G401.6 (cell line): ENCODE measurements around the gene SLC44A1.
"Not testable (repeated sequence)": the region's sequence is repeated elsewhere in the genome, so short reads cannot be mapped to it uniquely, and the experiment has no call there.

ENCODE experiments used
- FAIRE-seq: peaks from 2 replicates; lab custom pipeline; 2012; peaks lifted over from hg19 to GRCh38; lab: Jason Lieb, UNC

The SLC44A1 gene

GRCh38 chr9:105242557-105242956, 1.9 kb upstream of the SLC44A1 start:
- no peak for FAIRE-seq

DNA sequence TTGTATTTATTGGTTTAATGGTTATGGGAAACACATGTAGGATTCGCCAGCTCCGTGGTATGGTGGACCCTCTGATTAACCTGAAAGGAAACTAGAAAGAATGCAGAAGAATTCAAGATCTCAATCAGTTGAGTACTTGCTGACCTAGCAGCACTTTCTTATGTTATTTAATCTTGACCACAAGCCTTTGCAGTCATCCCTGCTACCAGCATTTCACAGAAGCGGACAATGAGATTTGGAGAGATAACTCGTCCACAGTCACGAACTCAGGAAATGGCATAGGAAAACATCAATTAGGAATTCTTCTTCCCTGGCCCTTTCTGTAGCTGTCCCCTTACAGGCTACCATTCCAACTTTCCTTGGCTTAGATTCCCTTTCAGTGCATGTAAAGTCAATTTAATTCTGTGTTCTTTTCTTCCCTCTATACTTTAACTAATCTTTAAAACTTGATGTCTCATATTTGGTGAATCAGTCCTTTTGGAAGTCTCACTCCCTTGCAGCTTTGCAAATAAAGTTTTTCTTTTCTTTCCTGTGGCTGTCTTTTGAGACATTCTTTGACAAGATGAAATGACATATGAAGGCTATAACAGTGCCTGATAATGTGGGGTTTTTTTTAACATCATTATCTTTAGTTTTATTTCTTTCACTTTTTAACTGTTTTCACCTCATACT, 1.3 kb upstream of the SLC44A1 start:
- no peak for FAIRE-seq

GRCh38 chr9:105244734-105245028, 230 bp downstream of the SLC44A1 start:
- FAIRE-seq = no peak

- no peak for FAIRE-seq
Observed at GRCh38 chr9:105245029-105245890, 809 bp downstream of the SLC44A1 start.

DNA sequence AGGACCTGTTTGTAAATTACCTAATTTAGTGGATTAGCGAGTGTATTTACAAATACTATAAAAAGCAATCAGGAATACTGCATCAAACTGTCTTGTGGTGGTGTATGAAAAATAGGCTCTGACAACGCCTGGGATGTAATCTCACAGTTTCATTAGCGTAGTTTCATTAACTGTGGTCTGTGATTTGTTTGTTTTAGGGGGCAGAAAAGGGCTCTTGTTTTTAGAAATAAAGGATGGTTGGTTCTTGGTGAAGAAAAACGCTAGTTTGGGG, 1.4 kb downstream of the SLC44A1 start:
- no peak for FAIRE-seq

- no peak for FAIRE-seq
Observed at GRCh38 chr9:105246656-105247173, 2.3 kb downstream of the SLC44A1 start.

DNA sequence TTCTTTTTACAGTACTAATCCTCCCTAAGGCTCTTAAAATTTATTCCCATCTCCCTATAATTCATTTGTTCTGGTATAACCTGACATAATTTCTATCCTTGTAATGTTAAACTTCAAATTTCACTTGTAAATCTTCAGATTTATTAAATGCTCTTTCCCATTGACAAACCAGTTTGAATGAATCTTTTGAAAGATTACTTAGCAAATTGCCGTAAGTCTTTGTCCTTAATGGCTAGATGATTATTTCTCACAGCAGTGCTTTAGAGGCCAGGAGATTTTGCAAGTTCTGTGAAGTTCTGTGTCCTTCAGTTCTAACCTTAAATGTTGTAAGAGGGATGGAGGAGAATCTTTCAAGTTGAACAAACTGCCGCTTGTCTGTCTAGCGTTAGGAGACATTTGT, 4.2 kb downstream of the SLC44A1 start:
- FAIRE-seq = no peak

- FAIRE-seq = no peak
Observed at GRCh38 chr9:105251133-105251532, 6.7 kb downstream of the SLC44A1 start.

DNA sequence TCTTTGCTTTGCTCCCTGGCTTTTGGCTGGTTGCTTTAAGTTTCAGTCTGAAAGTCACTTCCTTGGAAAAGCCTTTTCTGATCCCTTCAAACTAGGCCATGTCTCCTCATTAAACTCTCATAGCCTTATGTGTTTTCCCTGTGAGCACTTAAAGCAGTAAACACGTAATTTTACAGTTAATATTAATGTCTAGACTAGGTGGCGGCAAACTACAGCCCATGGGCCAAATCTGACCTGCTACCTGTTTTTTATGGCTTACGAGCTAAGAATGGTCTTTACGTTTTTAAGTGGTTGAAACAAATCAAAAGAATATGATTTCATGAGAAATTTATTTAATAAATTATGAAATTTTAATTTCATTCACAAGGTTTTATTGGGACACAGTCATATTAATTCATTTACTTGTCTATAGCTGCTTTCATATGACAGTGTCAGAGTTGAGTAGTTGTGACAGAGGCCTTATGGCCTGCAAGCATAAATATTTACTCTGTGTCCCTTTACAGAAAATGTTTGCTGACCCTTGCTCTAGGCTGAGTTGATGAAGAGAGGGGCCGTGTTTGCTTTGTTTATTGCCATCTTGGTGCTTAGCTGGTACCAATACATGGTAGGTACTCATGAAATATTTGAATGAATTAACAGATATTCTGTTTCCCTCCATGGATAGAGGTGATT, 7.4 kb downstream of the SLC44A1 start:
- FAIRE-seq = no peak

DNA sequence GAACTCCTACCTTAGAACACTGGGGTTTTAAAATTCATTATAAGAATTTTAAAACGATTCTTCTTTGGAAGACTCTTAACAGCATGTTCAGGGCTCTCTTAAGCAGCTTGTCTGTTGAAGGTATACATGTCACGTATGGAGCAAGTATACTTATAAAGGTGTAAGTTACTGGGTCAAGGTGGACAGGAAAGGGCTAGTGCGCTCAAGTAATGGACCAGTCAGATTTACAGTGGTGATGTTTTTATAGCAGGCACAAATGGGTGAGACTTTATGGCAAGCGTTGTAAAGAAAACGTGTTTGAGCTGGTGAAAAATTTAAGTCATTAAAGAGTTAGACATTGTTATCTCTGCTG, 7.9 kb downstream of the SLC44A1 start:
- no peak for FAIRE-seq

GRCh38 chr9:105254226-105254625, 9.8 kb downstream of the SLC44A1 start:
- no peak for FAIRE-seq

GRCh38 chr9:105255421-105255820, 11.0 kb downstream of the SLC44A1 start:
- FAIRE-seq = no peak

- not testable (repeated sequence) for FAIRE-seq
Observed at GRCh38 chr9:105256569-105256968, 12.1 kb downstream of the SLC44A1 start.

DNA sequence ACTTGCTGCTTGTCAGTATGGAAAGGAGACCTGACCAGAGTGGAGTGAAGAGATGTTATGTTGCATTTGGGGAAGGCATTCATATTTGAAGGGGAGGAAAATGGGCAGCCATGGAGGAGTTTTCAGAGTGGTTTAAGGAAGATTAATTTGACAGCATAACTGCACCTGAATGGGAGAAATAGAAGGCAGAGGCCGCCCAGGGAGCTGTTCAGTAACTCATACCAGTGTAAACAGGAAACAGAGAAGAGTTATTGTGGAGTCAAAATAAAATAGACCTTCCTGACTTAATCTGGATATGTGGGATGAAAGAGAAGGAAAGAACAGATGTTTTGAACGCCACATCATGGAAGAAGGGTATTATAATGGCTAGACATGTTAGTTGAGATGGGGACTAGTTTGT, 13.4 kb downstream of the SLC44A1 start:
- no peak for FAIRE-seq

GRCh38 chr9:105258225-105258737, 13.8 kb downstream of the SLC44A1 start:
- FAIRE-seq = no peak

- FAIRE-seq = no peak
Observed at GRCh38 chr9:105259274-105259673, 14.8 kb downstream of the SLC44A1 start.

DNA sequence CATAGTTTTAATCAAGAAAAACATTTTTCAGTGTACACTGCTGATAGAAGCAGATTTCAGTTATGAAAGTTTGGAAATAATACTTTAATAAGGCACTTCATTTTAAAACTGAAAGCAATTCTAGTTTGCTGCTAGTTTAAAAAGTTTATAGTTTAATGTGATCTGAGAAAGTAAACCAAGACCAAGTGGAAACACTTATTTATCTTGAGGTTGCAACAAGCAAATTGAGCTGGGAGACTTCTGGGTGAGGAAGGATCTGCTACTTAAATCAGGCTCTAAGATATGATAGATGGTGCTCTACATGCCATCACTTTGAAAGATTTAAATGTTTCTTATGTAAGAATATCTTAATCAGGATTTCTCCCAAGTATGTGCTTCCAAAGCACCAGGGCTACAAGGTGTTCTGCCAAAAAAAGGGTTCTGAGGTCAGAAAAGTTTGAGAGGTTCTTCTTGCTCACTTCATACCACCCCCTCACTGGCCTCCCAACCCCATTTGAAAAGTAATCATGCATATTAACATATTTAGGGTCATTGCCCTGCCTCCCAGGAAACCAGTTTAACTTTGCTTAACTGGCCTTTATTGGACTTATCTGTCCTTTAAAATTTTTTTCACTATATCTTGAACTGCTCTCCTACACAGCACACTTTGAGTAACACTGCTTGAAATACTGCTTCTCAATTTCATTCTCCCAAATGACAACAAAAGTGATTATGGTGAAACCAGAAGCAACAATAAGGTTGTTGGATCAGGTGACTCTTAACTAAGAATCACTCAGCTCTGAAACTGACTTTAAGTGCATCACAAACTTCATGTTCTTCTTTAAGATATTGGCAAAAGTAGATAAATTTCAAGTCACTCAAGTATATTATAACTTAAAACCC, 15.5 kb downstream of the SLC44A1 start:
- no peak for FAIRE-seq

- FAIRE-seq = no peak
Observed at GRCh38 chr9:105262497-105262896, 18.0 kb downstream of the SLC44A1 start.

DNA sequence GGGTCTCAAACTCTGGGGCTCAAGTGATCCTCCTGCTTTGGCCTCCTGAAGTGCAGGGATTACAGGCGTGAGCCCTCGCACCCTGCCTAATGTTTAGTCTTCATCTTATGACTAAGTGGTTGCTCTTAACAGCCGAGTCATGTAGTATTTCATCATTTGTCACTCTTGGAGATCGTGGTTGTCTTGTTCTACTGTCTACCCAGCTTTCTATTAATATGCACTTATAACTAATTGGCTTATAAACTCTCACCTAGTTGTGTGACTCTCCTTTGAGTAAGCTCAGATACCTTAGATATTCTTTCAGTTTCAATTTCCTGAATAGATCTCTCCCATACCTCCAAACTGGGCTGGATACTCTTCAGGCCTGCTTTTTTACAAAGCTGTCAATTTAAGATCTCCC, 19.9 kb downstream of the SLC44A1 start:
- FAIRE-seq = no peak

DNA sequence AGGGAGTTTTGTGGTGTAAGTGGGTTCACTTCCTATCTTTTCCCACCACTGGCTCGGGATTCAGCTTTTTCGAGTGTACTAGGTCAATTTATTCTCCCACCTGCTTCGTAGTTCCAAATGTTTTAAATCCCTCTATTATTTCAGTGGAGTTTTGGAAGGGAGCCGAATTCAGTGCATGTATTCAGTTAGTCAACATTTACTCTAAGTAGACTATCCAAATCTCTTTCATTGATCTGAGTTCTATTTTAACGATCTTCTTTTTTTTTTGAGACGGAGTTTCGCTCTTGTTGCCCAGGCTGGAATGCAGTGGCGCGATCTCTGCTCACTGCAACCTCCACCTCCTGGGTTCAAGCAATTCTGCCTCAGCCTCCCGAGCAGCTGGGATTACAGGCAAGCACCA, 23.8 kb downstream of the SLC44A1 start:
- FAIRE-seq = not testable (repeated sequence)

DNA sequence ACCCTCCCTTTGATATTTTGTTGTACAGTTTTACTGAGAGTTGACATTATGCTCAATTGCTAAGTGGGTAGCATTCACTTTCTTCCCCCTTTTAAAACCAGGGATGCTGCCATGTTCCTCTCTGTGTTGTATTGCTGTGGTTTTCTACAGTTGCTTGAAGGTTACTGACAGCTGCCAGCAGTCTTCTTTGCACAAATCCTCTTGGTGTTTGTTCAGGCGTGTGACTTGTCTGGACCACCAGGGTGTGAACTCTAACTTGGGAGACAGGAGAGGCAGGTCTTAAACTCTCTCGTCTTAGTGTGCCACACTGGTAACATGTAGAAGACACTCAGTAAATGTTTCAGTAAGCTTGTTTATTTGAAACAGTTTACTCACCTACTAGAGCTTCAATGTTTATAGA, 25.1 kb downstream of the SLC44A1 start:
- no peak for FAIRE-seq

GRCh38 chr9:105270711-105271110, 26.3 kb downstream of the SLC44A1 start:
- no peak for FAIRE-seq
